Measurements from ENCODE around the gene GNL3.

GRCh38 chr3:52679811-52680210, 6.0 kb upstream of the GNL3 start:
- no peak for TF ChIP-seq POLR2A (IDR thresholded peaks at IDR 0.05; ENCODE audit: low read length)
- no peak for TF ChIP-seq USF2 (IDR thresholded peaks at IDR 0.05)
- TF ChIP-seq, protein P1, sequence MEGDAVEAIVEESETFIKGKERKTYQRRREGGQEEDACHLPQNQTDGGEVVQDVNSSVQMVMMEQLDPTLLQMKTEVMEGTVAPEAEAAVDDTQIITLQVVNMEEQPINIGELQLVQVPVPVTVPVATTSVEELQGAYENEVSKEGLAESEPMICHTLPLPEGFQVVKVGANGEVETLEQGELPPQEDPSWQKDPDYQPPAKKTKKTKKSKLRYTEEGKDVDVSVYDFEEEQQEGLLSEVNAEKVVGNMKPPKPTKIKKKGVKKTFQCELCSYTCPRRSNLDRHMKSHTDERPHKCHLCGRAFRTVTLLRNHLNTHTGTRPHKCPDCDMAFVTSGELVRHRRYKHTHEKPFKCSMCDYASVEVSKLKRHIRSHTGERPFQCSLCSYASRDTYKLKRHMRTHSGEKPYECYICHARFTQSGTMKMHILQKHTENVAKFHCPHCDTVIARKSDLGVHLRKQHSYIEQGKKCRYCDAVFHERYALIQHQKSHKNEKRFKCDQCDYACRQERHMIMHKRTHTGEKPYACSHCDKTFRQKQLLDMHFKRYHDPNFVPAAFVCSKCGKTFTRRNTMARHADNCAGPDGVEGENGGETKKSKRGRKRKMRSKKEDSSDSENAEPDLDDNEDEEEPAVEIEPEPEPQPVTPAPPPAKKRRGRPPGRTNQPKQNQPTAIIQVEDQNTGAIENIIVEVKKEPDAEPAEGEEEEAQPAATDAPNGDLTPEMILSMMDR (IDR thresholded peaks at IDR 0.05): no peak
- no peak for TF ChIP-seq CHD2 (IDR thresholded peaks at IDR 0.05; ENCODE audit: low read length, partially characterized antibody)

Measured in A549 (cell line).